GM21381 (cell line): Measurements from ENCODE around the gene CAMK2B.

Experiments
- ATAC-seq: cut with Tn5 transposase; IDR thresholded peaks from one replicate; pipeline ENCODE4 v1.9.1; 2021; ENCODE audit warnings: mild to moderate bottlenecking, moderate library complexity; ENCODE audit not compliant: unreplicated experiment

CAMK2B gene

GRCh38 chr7:44196450-44196872 is 128.9 kb downstream of the CAMK2B start:
- no peak for ATAC-seq

GRCh38 chr7:44195889-44196288 is 129.5 kb downstream of the CAMK2B start:
- ATAC-seq = no peak

GRCh38 chr7:44194562-44195145 is 130.7 kb downstream of the CAMK2B start:
- ATAC-seq = no peak

- ATAC-seq = no peak
Observed at GRCh38 chr7:44194069-44194468, 131.3 kb downstream of the CAMK2B start.

GRCh38 chr7:44193011-44193802 is 132.2 kb downstream of the CAMK2B start:
- no peak for ATAC-seq

- no peak for ATAC-seq
Observed at GRCh38 chr7:44191171-44191570, 134.2 kb downstream of the CAMK2B start.

GRCh38 chr7:44189993-44190872 is 135.2 kb downstream of the CAMK2B start:
- ATAC-seq = no peak

- ATAC-seq = no peak
Observed at GRCh38 chr7:44189286-44189992, 136.0 kb downstream of the CAMK2B start, which contains the start of gene GCK. GCK (minus strand) TSS chr7:44189439; CDS start chr7:44188953, 486 bp downstream.

- no peak for ATAC-seq
Observed at GRCh38 chr7:44188480-44189225, 136.7 kb downstream of the CAMK2B start.

- ATAC-seq = no peak
Observed at GRCh38 chr7:44187636-44188416, 137.6 kb downstream of the CAMK2B start.

GRCh38 chr7:44186736-44187135 is 138.7 kb downstream of the CAMK2B start:
- ATAC-seq = no peak

- ATAC-seq = no peak
Observed at GRCh38 chr7:44185729-44186128, 139.7 kb downstream of the CAMK2B start.

- ATAC-seq = no peak
Observed at GRCh38 chr7:44184873-44185446, 140.4 kb downstream of the CAMK2B start.

GRCh38 chr7:44184206-44184872 is 141.1 kb downstream of the CAMK2B start:
- ATAC-seq = no peak

- no peak for ATAC-seq
Observed at GRCh38 chr7:44183386-44183785, 142.0 kb downstream of the CAMK2B start.

GRCh38 chr7:44182827-44183226 is 142.6 kb downstream of the CAMK2B start:
- no peak for ATAC-seq

GRCh38 chr7:44180631-44181030 is 144.8 kb downstream of the CAMK2B start:
- ATAC-seq = no peak

- ATAC-seq = no peak
Observed at GRCh38 chr7:44177570-44178131, 147.7 kb downstream of the CAMK2B start.
